H9 (cell line): ENCODE data around the gene TIAL1. TPM values are rescaled to one million over a fixed set of nuclear protein-coding genes. Genes with fewer than 3 reads are reported as not detected.

Source experiments
- DNase-seq: peaks from one replicate; pipeline ENCODE4 v3.0.0-alpha.2; 2017
- H2AFZ ChIP-seq: one replicate; pipeline ENCODE4 v1.6.1; 2013; ENCODE audit warnings: mild to moderate bottlenecking, low read length, control low read depth, moderate library complexity
- H2AK5ac ChIP-seq: 2 replicates; pipeline ENCODE4 v1.6.1; 2013; ENCODE audit warnings: low read length, control low read depth, mixed read lengths; ENCODE audit not compliant: insufficient read length
- H2BK120ac ChIP-seq: one replicate; pipeline ENCODE4 v1.6.1; 2013; ENCODE audit warnings: low read depth, mild to moderate bottlenecking, low read length, control low read depth, inconsistent platforms; ENCODE audit not compliant: poor library complexity, severe bottlenecking
- H2BK12ac ChIP-seq: 2 replicates; pipeline ENCODE4 v1.6.1; 2013; ENCODE audit warnings: low read length, control low read depth, mixed read lengths, low read depth; ENCODE audit not compliant: insufficient read length
- H2BK15ac ChIP-seq: 2 replicates; pipeline ENCODE4 v1.6.1; 2013; ENCODE audit warnings: low read depth, low read length, control low read depth
- H2BK20ac ChIP-seq: one replicate; pipeline ENCODE4 v1.6.1; 2013; ENCODE audit warnings: low read depth, mild to moderate bottlenecking, low read length, control low read depth, inconsistent platforms; ENCODE audit not compliant: poor library complexity, severe bottlenecking
- H2BK5ac ChIP-seq: 2 replicates; pipeline ENCODE4 v1.6.1; 2013; ENCODE audit warnings: low read length, control low read depth, mixed read lengths; ENCODE audit not compliant: insufficient read length
- H3K14ac ChIP-seq: 2 replicates; pipeline ENCODE4 v1.6.1; 2013; ENCODE audit warnings: low read length, control low read depth; ENCODE audit not compliant: insufficient read depth
- H3K18ac ChIP-seq: 2 replicates; pipeline ENCODE4 v1.6.1; 2013; ENCODE audit warnings: low read depth, mild to moderate bottlenecking, mixed read lengths, low read length, control low read depth; ENCODE audit not compliant: insufficient read length
- H3K23ac ChIP-seq: 2 replicates; pipeline ENCODE4 v1.6.1; 2013; ENCODE audit warnings: low read length, control low read depth, mixed read lengths, low read depth; ENCODE audit not compliant: insufficient read length
- H3K23me2 ChIP-seq: 2 replicates; pipeline ENCODE4 v1.6.1; 2013; ENCODE audit warnings: low read depth, mild to moderate bottlenecking, mixed read lengths, low read length, control low read depth; ENCODE audit not compliant: insufficient read length, poor library complexity, severe bottlenecking
- H3K27ac ChIP-seq: 2 replicates; pipeline ENCODE4 v1.5.1; 2013; ENCODE audit warnings: low read length, control low read depth, mixed read lengths, low read depth; ENCODE audit not compliant: insufficient read length
- H3K27me3 ChIP-seq: 2 replicates; pipeline ENCODE4 v1.6.1; 2013; ENCODE audit warnings: low read length, control low read depth, inconsistent platforms; ENCODE audit not compliant: insufficient read depth
- H3K4ac ChIP-seq: 2 replicates; pipeline ENCODE4 v1.6.1; 2013; ENCODE audit warnings: low read depth, mild to moderate bottlenecking, control low read depth, inconsistent platforms, low read length, moderate library complexity
- H3K4me1 ChIP-seq: 2 replicates; pipeline ENCODE4 v1.6.1; 2013; ENCODE audit warnings: low read length, control low read depth, inconsistent platforms; ENCODE audit not compliant: insufficient read depth
- H3K4me2 ChIP-seq: 2 replicates; pipeline ENCODE4 v1.6.1; 2013; ENCODE audit warnings: low read length, control low read depth, mixed read lengths; ENCODE audit not compliant: insufficient read length, insufficient read depth
- H3K56ac ChIP-seq: 2 replicates; pipeline ENCODE4 v1.6.1; 2013; ENCODE audit warnings: low read depth, mild to moderate bottlenecking, mixed read lengths, low read length, control low read depth; ENCODE audit not compliant: insufficient read length
- H3K79me1 ChIP-seq: 2 replicates; pipeline ENCODE4 v1.6.1; 2013; ENCODE audit warnings: low read depth, mild to moderate bottlenecking, moderate library complexity, low read length, control low read depth, inconsistent platforms; ENCODE audit not compliant: insufficient read depth, poor library complexity, severe bottlenecking
- H3K79me2 ChIP-seq: 2 replicates; pipeline ENCODE4 v1.6.1; 2013; ENCODE audit warnings: low read length, control low read depth, inconsistent platforms; ENCODE audit not compliant: insufficient read depth
- H3K9ac ChIP-seq: 2 replicates; pipeline ENCODE4 v1.6.1; 2013; ENCODE audit warnings: low read length, control low read depth, mixed read lengths; ENCODE audit not compliant: insufficient read length; ENCODE audit errors: extremely low read depth
- H3K9me3 ChIP-seq: one replicate; pipeline ENCODE4 v1.6.1; 2013; ENCODE audit warnings: low read depth, low read length, inconsistent platforms; ENCODE audit not compliant: control insufficient read depth
- H3T11ph ChIP-seq: one replicate; pipeline ENCODE4 v1.6.1; 2013; ENCODE audit warnings: mild to moderate bottlenecking, low read length, control low read depth, inconsistent platforms
- H4K20me1 ChIP-seq: one replicate; pipeline ENCODE4 v1.6.1; 2013; ENCODE audit not compliant: control insufficient read depth, insufficient read length, insufficient read depth
- H4K5ac ChIP-seq: 2 replicates; pipeline ENCODE4 v1.6.1; 2013; ENCODE audit warnings: low read depth, mild to moderate bottlenecking, mixed read lengths, low read length, control low read depth; ENCODE audit not compliant: insufficient read length
- H4K8ac ChIP-seq: replicated peaks from 2 replicates; pipeline ENCODE4 v1.6.1; 2013; ENCODE audit warnings: low read length, control low read depth, mixed read lengths, low read depth; ENCODE audit not compliant: insufficient read length
- H4K91ac ChIP-seq: 2 replicates; pipeline ENCODE4 v1.6.1; 2013; ENCODE audit warnings: low read depth, mild to moderate bottlenecking, moderate library complexity, mixed read lengths, low read length, control low read depth; ENCODE audit not compliant: insufficient read length
- H3K27ac Mint-ChIP-seq, 3 experiments: 2 replicates in 2 of 3; 3 replicates in 1 of 3; pipeline ENCODE4 v1.8.0; 2020 to 2021; ENCODE audit warnings: mixed read lengths in 3 of 3, mild to moderate bottlenecking in 1 of 3, moderate library complexity in 1 of 3
- H3K27me3 Mint-ChIP-seq: 2 replicates; pipeline ENCODE4 v1.8.0; 2021; ENCODE audit warnings: low read depth, mild to moderate bottlenecking, moderate library complexity, mixed read lengths
- H3K36me3 Mint-ChIP-seq, 3 experiments: 2 replicates in 2 of 3; 3 replicates in 1 of 3; pipeline ENCODE4 v1.8.0; 2020 to 2021; ENCODE audit warnings: low read depth in 3 of 3, mixed read lengths in 3 of 3; ENCODE audit not compliant: insufficient read depth in 1 of 3
- H3K4me1 Mint-ChIP-seq, 2 experiments: 2 replicates each; pipeline ENCODE4 v1.8.0; 2020; ENCODE audit warnings: mixed read lengths in 2 of 2
- H3K4me3 Mint-ChIP-seq, 2 experiments: 2 replicates in 1 of 2; 3 replicates in 1 of 2; pipeline ENCODE4 v1.8.0; 2020 to 2021; ENCODE audit warnings: mild to moderate bottlenecking in 2 of 2, mixed read lengths in 2 of 2, moderate library complexity in 1 of 2
- H3K9me3 Mint-ChIP-seq, 2 experiments: 2 replicates in 1 of 2; 3 replicates in 1 of 2; pipeline ENCODE4 v1.8.0; 2020; ENCODE audit warnings: mild to moderate bottlenecking in 2 of 2, mixed read lengths in 2 of 2, moderate library complexity in 1 of 2
- CTCF ChIP-seq: fragments of 200-600 bp; sonication (generic); conservative IDR thresholded peaks from 3 replicates; pipeline ENCODE4 v1.8.0; 2021; ENCODE audit warnings: antibody characterized with exemption, mild to moderate bottlenecking
- WGBS: extraction: QIAGEN DNeasy Blood & Tissue Kit; methylation state at CpG from one replicate; pipeline ENCODE4 v1.1.7; 2013; ENCODE audit warnings: missing lambda C conversion rate, low lambda C conversion rate, mixed read lengths; ENCODE audit not compliant: insufficient read length; ENCODE audit errors: extremely low coverage; 5-methylcytosine and 5-hydroxymethylcytosine counted together
- total RNA-seq: library from RNA; stranded (reverse); gene quantifications from 2 replicates; pipeline ENCODE4 v1.2.1, GENCODE V29; 2021

TIAL1 gene
- total RNA-seq, 1 experiment from 2014 or later = 146 TPM

- Histone ChIP-seq H3K4ac (no peak overlapping the region), H2BK120ac (no peak overlapping the region), H3K56ac (no peak overlapping the region), H2BK5ac (no peak overlapping the region), H2BK15ac (no peak overlapping the region), H3K79me1 (no peaks in the 10 kb centered on the region), H3K18ac (no peak overlapping the region), H3K27me3 (no peaks in the 10 kb centered on the region), H4K91ac (no peak overlapping the region), H2AK5ac (no peak overlapping the region), H3K23ac (no peak overlapping the region), H4K8ac (no peak overlapping the region), H3K79me2 (no peaks in the 10 kb centered on the region), H3K27ac (no peak overlapping the region), H3K14ac (no peak overlapping the region), H4K5ac (no peak overlapping the region), H3K4me2 (no peak overlapping the region), H4K20me1 (no peaks in the 10 kb centered on the region), H3T11ph (no peak overlapping the region), H3K9ac (no peak overlapping the region), H3K4me1 (no peaks in the 10 kb centered on the region), H2BK12ac (no peak overlapping the region), H3K9me3 (no peaks in the 10 kb centered on the region), H3K23me2 (no peaks in the 10 kb centered on the region), H2AFZ (no peak overlapping the region), H2BK20ac (no peak overlapping the region)
- H3K9me3 Mint-ChIP-seq = no peaks in the 10 kb centered on the region
- no peaks in the 10 kb centered on the region for H3K4me1 Mint-ChIP-seq
- H3K4me3 Mint-ChIP-seq = no peak overlapping the region
- no CpG with 5 or more reads among the region's 5 CpGs for whole genome bisulfite sequencing
- H3K27ac Mint-ChIP-seq = no peak overlapping the region
- DNase-seq = no peak
- peaks cover 30 to 57% (median 50%) of the 10 kb centered on the region in 3 experiments; a peak in 6 of 7 replicates for H3K36me3 Mint-ChIP-seq
- no peaks in the 10 kb centered on the region for H3K27me3 Mint-ChIP-seq
- no peak for TF ChIP-seq CTCF
Measured at GRCh38 chr10:119575506-119575905, 21.3 kb downstream of the TIAL1 start.
